ENCODE data around the gene IQCC.
"Not testable (repeated sequence)": the region's sequence is repeated elsewhere in the genome, so short reads cannot be mapped to it uniquely, and the experiment has no call there.

IQCC gene

GRCh38 chr1:32205401-32206370 lies at the start of gene IQCC:
IQCC (plus strand) TSS chr1:32205671; CDS start chr1:32205682, 11 bp downstream.
- DNase-seq (ENCODE audit: low read depth, low spot score), result no peak

GRCh38 chr1:32159189-32159588 lies 46.3 kb upstream of the IQCC start:
- no peak for DNase-seq (ENCODE audit: low read depth, low spot score)

- DNase-seq (ENCODE audit: low read depth, low spot score), result no peak
Measured at GRCh38 chr1:32163405-32163804, 42.1 kb upstream of the IQCC start.

GRCh38 chr1:32165633-32166032 lies 39.8 kb upstream of the IQCC start:
- DNase-seq (ENCODE audit: low read depth, low spot score), result not testable (repeated sequence)

- no peak for DNase-seq (ENCODE audit: low read depth, low spot score)
Measured at GRCh38 chr1:32170991-32171390, 34.5 kb upstream of the IQCC start.

- DNase-seq (ENCODE audit: low read depth, low spot score), result no peak
Measured at GRCh38 chr1:32172621-32173245, 32.7 kb upstream of the IQCC start.

GRCh38 chr1:32178380-32179192 lies 26.9 kb upstream of the IQCC start:
- DNase-seq (ENCODE audit: low read depth, low spot score), result no peak

GRCh38 chr1:32179193-32179442 lies 26.4 kb upstream of the IQCC start:
- DNase-seq (ENCODE audit: low read depth, low spot score), result no peak

- peak; percentile 66 for DNase-seq (ENCODE audit: low read depth, low spot score)
Measured at GRCh38 chr1:32179443-32180185, 25.9 kb upstream of the IQCC start, which contains the start of gene TXLNA. TXLNA (plus strand) TSS chr1:32179675; CDS start chr1:32180346, 671 bp downstream.

- DNase-seq (ENCODE audit: low read depth, low spot score), result no peak
Measured at GRCh38 chr1:32180186-32181060, 25.0 kb upstream of the IQCC start.

GRCh38 chr1:32181065-32181464 lies 24.4 kb upstream of the IQCC start:
- no peak for DNase-seq (ENCODE audit: low read depth, low spot score)

GRCh38 chr1:32181563-32181962 lies 23.9 kb upstream of the IQCC start:
- DNase-seq (ENCODE audit: low read depth, low spot score), result no peak

- no peak for DNase-seq (ENCODE audit: low read depth, low spot score)
Measured at GRCh38 chr1:32182060-32182459, 23.4 kb upstream of the IQCC start.

GRCh38 chr1:32184650-32185049 lies 20.8 kb upstream of the IQCC start:
- DNase-seq (ENCODE audit: low read depth, low spot score), result no peak

GRCh38 chr1:32186077-32186476 lies 19.4 kb upstream of the IQCC start:
- no peak for DNase-seq (ENCODE audit: low read depth, low spot score)

GRCh38 chr1:32186491-32186890 lies 19.0 kb upstream of the IQCC start:
- no peak for DNase-seq (ENCODE audit: low read depth, low spot score)

- DNase-seq (ENCODE audit: low read depth, low spot score), result no peak
Measured at GRCh38 chr1:32187850-32188249, 17.6 kb upstream of the IQCC start.

GRCh38 chr1:32192220-32192948 lies 13.1 kb upstream of the IQCC start:
- DNase-seq (ENCODE audit: low read depth, low spot score), result no peak

GRCh38 chr1:32194984-32195383 lies 10.5 kb upstream of the IQCC start:
- DNase-seq (ENCODE audit: low read depth, low spot score), result no peak

- no peak for DNase-seq (ENCODE audit: low read depth, low spot score)
Measured at GRCh38 chr1:32195531-32195930, 9.9 kb upstream of the IQCC start.

All from brain pericyte (primary cell).